Retinal pigment epithelial cell (primary cell): ENCODE data around the gene CELA1.
"Not testable (repeated sequence)": the region's sequence is repeated elsewhere in the genome, so short reads cannot be mapped to it uniquely, and the experiment has no call there.

Experiments used
- DNase-seq: peaks from one replicate; pipeline ENCODE4 v3.0.0-alpha.2; 2010; ENCODE audit warnings: low read depth
- H3K4me3 ChIP-seq: 2 replicates; pipeline ENCODE4 v1.5.1; 2011; ENCODE audit warnings: mild to moderate bottlenecking, low read length, control low read depth, moderate library complexity
- CTCF ChIP-seq: conservative IDR thresholded peaks from 2 replicates; pipeline ENCODE4 v1.5.1; 2011; ENCODE audit warnings: low read depth, low read length, control low read depth, inconsistent platforms

The CELA1 gene

GRCh38 chr12:51307655-51308593 is 38.6 kb downstream of the CELA1 start:
- DNase-seq: peak; percentile 68
- no peak for TF ChIP-seq CTCF
- no peak overlapping the region for H3K4me3 ChIP-seq

- no peak overlapping the region for H3K4me3 ChIP-seq
- no peak for TF ChIP-seq CTCF
- no peak for DNase-seq
Observed at GRCh38 chr12:51306507-51306906, 40.0 kb downstream of the CELA1 start.

GRCh38 chr12:51300768-51301167 is 45.7 kb downstream of the CELA1 start:
- H3K4me3 ChIP-seq, DNase-seq: not testable (repeated sequence)

- DNase-seq: no peak
- TF ChIP-seq CTCF: no peak
- H3K4me3 ChIP-seq: no peak overlapping the region
Observed at GRCh38 chr12:51295651-51296050, 50.8 kb downstream of the CELA1 start.

- DNase-seq, H3K4me3 ChIP-seq: not testable (repeated sequence)
Observed at GRCh38 chr12:51294097-51294496, 52.4 kb downstream of the CELA1 start.

GRCh38 chr12:51293696-51294095 is 52.8 kb downstream of the CELA1 start:
- H3K4me3 ChIP-seq: no peak overlapping the region
- no peak for DNase-seq
- TF ChIP-seq CTCF: no peak

GRCh38 chr12:51291603-51292513 is 54.6 kb downstream of the CELA1 start:
- not testable (repeated sequence) for DNase-seq, H3K4me3 ChIP-seq

GRCh38 chr12:51285843-51286242 is 60.6 kb downstream of the CELA1 start:
- no peak for TF ChIP-seq CTCF
- no peak overlapping the region for H3K4me3 ChIP-seq
- DNase-seq: no peak
